ENCODE data around the gene ACTA2.

ACTA2 gene

GRCh38 chr10:88980800-88981199 is 28.2 kb upstream of the ACTA2 start:
- DNase-seq = no peak

GRCh38 chr10:88980247-88980646 is 27.7 kb upstream of the ACTA2 start:
- no peak for DNase-seq

GRCh38 chr10:88979603-88980002 is 27.0 kb upstream of the ACTA2 start:
- no peak for DNase-seq

GRCh38 chr10:88979153-88979562 is 26.6 kb upstream of the ACTA2 start:
- DNase-seq = no peak

- DNase-seq = no peak
Measured at GRCh38 chr10:88978463-88978862, 25.9 kb upstream of the ACTA2 start.

GRCh38 chr10:88975377-88975720 is 22.8 kb upstream of the ACTA2 start:
- no peak for DNase-seq

GRCh38 chr10:88974446-88975376 is 22.1 kb upstream of the ACTA2 start:
- DNase-seq = no peak

- no peak for DNase-seq
Measured at GRCh38 chr10:88974012-88974411, 21.4 kb upstream of the ACTA2 start.

GRCh38 chr10:88971221-88972061 is 18.9 kb upstream of the ACTA2 start:
- DNase-seq = no peak

- DNase-seq = no peak
Measured at GRCh38 chr10:88968391-88968790, 15.8 kb upstream of the ACTA2 start.

- no peak for DNase-seq
Measured at GRCh38 chr10:88966797-88967196, 14.2 kb upstream of the ACTA2 start.

- no peak for DNase-seq
Measured at GRCh38 chr10:88964869-88965415, 12.4 kb upstream of the ACTA2 start.

- no peak for DNase-seq
Measured at GRCh38 chr10:88964360-88964759, 11.8 kb upstream of the ACTA2 start.

- no peak for DNase-seq
Measured at GRCh38 chr10:88963318-88963717, 10.7 kb upstream of the ACTA2 start.

GRCh38 chr10:88962336-88962735 is 9.8 kb upstream of the ACTA2 start:
- no peak for DNase-seq

GRCh38 chr10:88961266-88961665 is 8.7 kb upstream of the ACTA2 start:
- DNase-seq = no peak

GRCh38 chr10:88960802-88961201 is 8.2 kb upstream of the ACTA2 start:
- DNase-seq = no peak

GRCh38 chr10:88958721-88959120 is 6.1 kb upstream of the ACTA2 start:
- no peak for DNase-seq

GRCh38 chr10:88957381-88957780 is 4.8 kb upstream of the ACTA2 start:
- DNase-seq = no peak

GRCh38 chr10:88954458-88955083 is 2.0 kb upstream of the ACTA2 start:
- no peak for DNase-seq

- no peak for DNase-seq
Measured at GRCh38 chr10:88953662-88954061, 1.1 kb upstream of the ACTA2 start.

GRCh38 chr10:88949912-88950837 is 2.4 kb downstream of the ACTA2 start:
- DNase-seq = no peak
